ENCODE data around the gene AKAP1.

The AKAP1 gene

GRCh38 chr17:57115916-57116315 is 30.9 kb downstream of the AKAP1 start:
- FAIRE-seq (no peak), DNase-seq (ENCODE audit: insufficient read length, low spot score) (no peak)
- TF ChIP-seq SPI1 (IDR thresholded peaks at IDR 0.05; ENCODE audit: low read depth, low read length) (no peak), POLR2A (IDR thresholded peaks at IDR 0.05; ENCODE audit: low read depth, low read length) (no peak), PAX5 (IDR thresholded peaks at IDR 0.05; ENCODE audit: insufficient read depth, low read length, severe bottlenecking) (no peak), POU2F2 (IDR thresholded peaks at IDR 0.05; ENCODE audit: low read depth, low read length) (no peak), POLR2AphosphoS5 (IDR thresholded peaks at IDR 0.05; ENCODE audit: low read depth, low read length) (no peak), TAF1 (IDR thresholded peaks at IDR 0.05; ENCODE audit: low read depth, low read length) (no peak)

GRCh38 chr17:57117798-57118197 is 32.8 kb downstream of the AKAP1 start:
- no peak for FAIRE-seq
- no peak for DNase-seq (ENCODE audit: insufficient read length, low spot score)
- no peak for TF ChIP-seq POU2F2 (IDR thresholded peaks at IDR 0.05; ENCODE audit: low read depth, low read length)
- no peak for TF ChIP-seq SPI1 (IDR thresholded peaks at IDR 0.05; ENCODE audit: low read depth, low read length)
- no peak for TF ChIP-seq PAX5 (IDR thresholded peaks at IDR 0.05; ENCODE audit: insufficient read depth, low read length, severe bottlenecking)
- TF ChIP-seq POLR2A (IDR thresholded peaks at IDR 0.05; ENCODE audit: low read depth, low read length) = no peak
- TF ChIP-seq POLR2AphosphoS5 (IDR thresholded peaks at IDR 0.05; ENCODE audit: low read depth, low read length) = no peak
- TF ChIP-seq TAF1 (IDR thresholded peaks at IDR 0.05; ENCODE audit: low read depth, low read length) = no peak

GRCh38 chr17:57120814-57121213 is 35.8 kb downstream of the AKAP1 start:
- DNase-seq (ENCODE audit: insufficient read length, low spot score) (no peak), FAIRE-seq (no peak)
- TF ChIP-seq PAX5 (IDR thresholded peaks at IDR 0.05; ENCODE audit: insufficient read depth, low read length, severe bottlenecking) (no peak), POLR2A (IDR thresholded peaks at IDR 0.05; ENCODE audit: low read depth, low read length) (no peak), SPI1 (IDR thresholded peaks at IDR 0.05; ENCODE audit: low read depth, low read length) (no peak), POLR2AphosphoS5 (IDR thresholded peaks at IDR 0.05; ENCODE audit: low read depth, low read length) (no peak), TAF1 (IDR thresholded peaks at IDR 0.05; ENCODE audit: low read depth, low read length) (no peak), POU2F2 (IDR thresholded peaks at IDR 0.05; ENCODE audit: low read depth, low read length) (no peak)

GRCh38 chr17:57121308-57122042 is 36.4 kb downstream of the AKAP1 start:
- FAIRE-seq (no peak), DNase-seq (ENCODE audit: insufficient read length, low spot score) (no peak)
- TF ChIP-seq PAX5 (IDR thresholded peaks at IDR 0.05; ENCODE audit: insufficient read depth, low read length, severe bottlenecking) = no peak
- no peak for TF ChIP-seq SPI1 (IDR thresholded peaks at IDR 0.05; ENCODE audit: low read depth, low read length)

GRCh38 chr17:57124053-57124452 is 39.0 kb downstream of the AKAP1 start:
- no peak for TF ChIP-seq POLR2AphosphoS5 (IDR thresholded peaks at IDR 0.05; ENCODE audit: low read depth, low read length)
- no peak for TF ChIP-seq TAF1 (IDR thresholded peaks at IDR 0.05; ENCODE audit: low read depth, low read length)
- TF ChIP-seq POLR2A (IDR thresholded peaks at IDR 0.05; ENCODE audit: low read depth, low read length) = no peak
- no peak for TF ChIP-seq SPI1 (IDR thresholded peaks at IDR 0.05; ENCODE audit: low read depth, low read length)
- no peak for TF ChIP-seq PAX5 (IDR thresholded peaks at IDR 0.05; ENCODE audit: insufficient read depth, low read length, severe bottlenecking)
- TF ChIP-seq POU2F2 (IDR thresholded peaks at IDR 0.05; ENCODE audit: low read depth, low read length) = no peak
- FAIRE-seq (no peak), DNase-seq (ENCODE audit: insufficient read length, low spot score) (no peak)

- no peak for DNase-seq (ENCODE audit: insufficient read length, low spot score)
- no peak for FAIRE-seq
- TF ChIP-seq POLR2A (IDR thresholded peaks at IDR 0.05; ENCODE audit: low read depth, low read length) (no peak), SPI1 (IDR thresholded peaks at IDR 0.05; ENCODE audit: low read depth, low read length) (no peak), PAX5 (IDR thresholded peaks at IDR 0.05; ENCODE audit: insufficient read depth, low read length, severe bottlenecking) (no peak), TAF1 (IDR thresholded peaks at IDR 0.05; ENCODE audit: low read depth, low read length) (no peak), POU2F2 (IDR thresholded peaks at IDR 0.05; ENCODE audit: low read depth, low read length) (no peak), POLR2AphosphoS5 (IDR thresholded peaks at IDR 0.05; ENCODE audit: low read depth, low read length) (no peak)
These were observed 40.4 kb downstream of the AKAP1 start for GRCh38 chr17:57125406-57125805.

- TF ChIP-seq POU2F2 (IDR thresholded peaks at IDR 0.05; ENCODE audit: low read depth, low read length) (no peak), POLR2AphosphoS5 (IDR thresholded peaks at IDR 0.05; ENCODE audit: low read depth, low read length) (no peak), TAF1 (IDR thresholded peaks at IDR 0.05; ENCODE audit: low read depth, low read length) (no peak), PAX5 (IDR thresholded peaks at IDR 0.05; ENCODE audit: insufficient read depth, low read length, severe bottlenecking) (no peak), SPI1 (IDR thresholded peaks at IDR 0.05; ENCODE audit: low read depth, low read length) (no peak), POLR2A (IDR thresholded peaks at IDR 0.05; ENCODE audit: low read depth, low read length) (no peak)
- FAIRE-seq (no peak), DNase-seq (ENCODE audit: insufficient read length, low spot score) (no peak)
These were observed 40.8 kb downstream of the AKAP1 start for GRCh38 chr17:57125866-57126265.

- TF ChIP-seq POLR2A (IDR thresholded peaks at IDR 0.05; ENCODE audit: low read depth, low read length) = no peak
- TF ChIP-seq SPI1 (IDR thresholded peaks at IDR 0.05; ENCODE audit: low read depth, low read length) = no peak
- no peak for TF ChIP-seq TAF1 (IDR thresholded peaks at IDR 0.05; ENCODE audit: low read depth, low read length)
- TF ChIP-seq POU2F2 (IDR thresholded peaks at IDR 0.05; ENCODE audit: low read depth, low read length) = no peak
- no peak for TF ChIP-seq PAX5 (IDR thresholded peaks at IDR 0.05; ENCODE audit: insufficient read depth, low read length, severe bottlenecking)
- TF ChIP-seq POLR2AphosphoS5 (IDR thresholded peaks at IDR 0.05; ENCODE audit: low read depth, low read length) = no peak
- DNase-seq (ENCODE audit: insufficient read length, low spot score) (peak; percentile 88), FAIRE-seq (peak; percentile 90)
These were observed 45.8 kb downstream of the AKAP1 start for GRCh38 chr17:57130708-57131461.

GRCh38 chr17:57132663-57133062 is 47.6 kb downstream of the AKAP1 start:
- FAIRE-seq (peak; percentile 28), DNase-seq (ENCODE audit: insufficient read length, low spot score) (no peak)
- TF ChIP-seq POLR2AphosphoS5 (IDR thresholded peaks at IDR 0.05; ENCODE audit: low read depth, low read length) = no peak
- no peak for TF ChIP-seq POLR2A (IDR thresholded peaks at IDR 0.05; ENCODE audit: low read depth, low read length)
- no peak for TF ChIP-seq TAF1 (IDR thresholded peaks at IDR 0.05; ENCODE audit: low read depth, low read length)
- TF ChIP-seq PAX5 (IDR thresholded peaks at IDR 0.05; ENCODE audit: insufficient read depth, low read length, severe bottlenecking) = no peak
- TF ChIP-seq POU2F2 (IDR thresholded peaks at IDR 0.05; ENCODE audit: low read depth, low read length) = no peak
- no peak for TF ChIP-seq SPI1 (IDR thresholded peaks at IDR 0.05; ENCODE audit: low read depth, low read length)
